Lower leg skin (tissue), 4 donors: Measurements from ENCODE around the gene OR5A1. TPM values are rescaled to one million over a fixed set of nuclear protein-coding genes. Genes with fewer than 3 reads are reported as not detected.

Experiments used
- DNase-seq, 2 donors: peaks; one replicate each; pipeline ENCODE4 v3.0.0-alpha.2; 2019; ENCODE audit warnings: low spot score in 2 of 2
- H3K4me3 ChIP-seq: fragments of 200-600 bp; sonication (generic); 2 replicates; pipeline ENCODE4 v1.5.1; 2017; ENCODE audit warnings: mild to moderate bottlenecking, low read depth; ENCODE audit not compliant: poor library complexity, severe bottlenecking
- CTCF ChIP-seq, 3 donors: fragments of 450-650 bp; IDR thresholded peaks; one replicate each; pipeline ENCODE4 v1.5.1; 2016; ENCODE audit warnings: antibody characterized with exemption in 3 of 3, mild to moderate bottlenecking in 3 of 3, moderate library complexity in 2 of 3
- POLR2A ChIP-seq, 2 donors: fragments of 450-650 bp; IDR thresholded peaks; one replicate each; pipeline ENCODE4 v1.6.1; 2016 to 2017; ENCODE audit warnings: antibody characterized with exemption in 2 of 2, mild to moderate bottlenecking in 1 of 2, moderate library complexity in 1 of 2
- WGBS, 2 donors: methylation state at CpG; one replicate each; pipeline ENCODE4 v1.1.5; 2018; 5-methylcytosine and 5-hydroxymethylcytosine counted together
- intact Hi-C: fragments of 100-400 bp; cut with DNase I; formaldehyde crosslinking; loops from one replicate; pipeline ENCODE4 v1.15.0; 2023; ENCODE audit warnings: low total_unique reads
- total RNA-seq, 4 donors: library from RNA; depleted of rRNA; stranded (reverse); fragments of >200 nt; gene quantifications; one replicate each; pipeline ENCODE4 v1.1.0, GENCODE V29; 2016

Gene OR5A1
- not detected for total RNA-seq

GRCh38 chr11:59436169-59436568 is at the start of gene OR5A1:
Gene OR5A1, plus strand, starts transcription at chr11:59436469. Its CDS starts 6,700 bp downstream, at chr11:59443169.
- no peak for DNase-seq
- WGBS, 2 donors, result 33 to 48% methylated on average over 3 of the region's 3 CpGs
- no peak within 1 kb of the TSS for H3K4me3 ChIP-seq
- TF ChIP-seq POLR2A (IDR thresholded peaks at IDR 0.05) (no peak), CTCF (IDR thresholded peaks at IDR 0.05) (no peak)
- intact Hi-C loops, result no loop called here

- H3K4me3 ChIP-seq, result no peak overlapping the region
- intact Hi-C loops, result no loop called here
- DNase-seq, result no peak
- TF ChIP-seq POLR2A (IDR thresholded peaks at IDR 0.05) (no peak), CTCF (IDR thresholded peaks at IDR 0.05) (no peak)
Observed at GRCh38 chr11:59394186-59394585, 42.1 kb upstream of the OR5A1 start.

- no peak overlapping the region for H3K4me3 ChIP-seq
- intact Hi-C loops, result no loop called here
- no peak for DNase-seq
- TF ChIP-seq POLR2A (IDR thresholded peaks at IDR 0.05) (no peak), CTCF (IDR thresholded peaks at IDR 0.05) (no peak)
- 70% methylated on average over 3 of the region's 3 CpGs for WGBS, 2 donors
Observed at GRCh38 chr11:59400461-59401261, 35.6 kb upstream of the OR5A1 start.

GRCh38 chr11:59401262-59401552 is 35.1 kb upstream of the OR5A1 start:
- DNase-seq, result no peak
- TF ChIP-seq CTCF (IDR thresholded peaks at IDR 0.05), result no peak
- TF ChIP-seq POLR2A (IDR thresholded peaks at IDR 0.05), result no peak
- no peak overlapping the region for H3K4me3 ChIP-seq
- 59 to 67% methylated on average over 2 of the region's 2 CpGs for WGBS, 2 donors
- intact Hi-C loops, result no loop called here

- no peak for DNase-seq
- TF ChIP-seq CTCF (IDR thresholded peaks at IDR 0.05), result no peak
- no peak for TF ChIP-seq POLR2A (IDR thresholded peaks at IDR 0.05)
- intact Hi-C loops, result no loop called here
- no peak overlapping the region for H3K4me3 ChIP-seq
Observed at GRCh38 chr11:59403546-59403945, 32.7 kb upstream of the OR5A1 start.

- TF ChIP-seq CTCF (IDR thresholded peaks at IDR 0.05) (no peak), POLR2A (IDR thresholded peaks at IDR 0.05) (no peak)
- no peak for DNase-seq
- intact Hi-C loops, result no loop called here
- 72 to 81% methylated on average over 2 of the region's 2 CpGs for WGBS, 2 donors
- H3K4me3 ChIP-seq, result no peak overlapping the region
Observed at GRCh38 chr11:59413646-59414045, 22.6 kb upstream of the OR5A1 start.
